ENCODE data around the gene TEPSIN.

Gene TEPSIN

DNA sequence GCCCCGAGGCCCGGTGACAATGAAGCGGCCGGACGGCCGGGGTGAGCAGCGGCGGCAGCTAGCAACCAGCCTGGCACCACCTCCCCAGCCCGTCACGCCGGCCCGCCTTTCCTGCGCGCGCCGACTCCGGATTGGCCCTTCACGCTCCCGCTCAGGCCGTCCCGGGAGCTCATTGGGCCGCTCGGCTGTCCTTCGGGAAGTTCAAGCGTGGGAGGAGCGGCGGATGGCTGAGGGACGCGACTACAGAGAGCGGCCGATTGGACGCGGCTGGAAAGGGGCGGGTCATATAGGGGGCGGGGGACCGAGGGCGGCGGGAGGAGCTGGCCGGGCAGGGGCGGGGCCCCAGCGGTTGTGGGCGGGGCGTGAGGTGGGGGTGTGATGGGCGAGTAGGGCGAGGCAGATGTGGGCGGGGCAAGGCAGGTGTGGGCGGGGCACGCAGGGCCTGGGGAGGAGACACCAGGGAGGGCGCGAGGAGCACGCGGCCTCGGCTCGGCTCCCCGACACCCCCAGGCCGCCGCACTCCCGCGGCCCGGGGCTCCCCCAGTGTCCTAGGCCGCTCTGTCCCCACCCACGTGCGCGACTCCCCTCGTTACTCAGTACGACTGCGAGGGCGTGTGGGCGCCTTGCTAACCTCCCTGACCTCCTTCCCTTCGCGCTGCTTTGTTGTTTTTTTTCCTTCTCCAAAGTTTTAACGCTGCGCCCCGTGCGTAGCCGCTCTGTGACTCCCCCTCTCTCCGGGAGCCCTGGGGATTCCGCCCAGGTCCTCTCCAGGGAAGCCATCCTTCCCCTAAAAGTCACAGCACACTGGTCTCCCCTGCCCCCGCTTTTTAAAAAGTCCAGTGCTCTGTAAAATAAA is 15.7 kb downstream of the TEPSIN start, which contains the start of gene CEP131:
CEP131 (minus strand) TSS at position 60 of the 856 bp plus-strand sequence. CDS start 2,909 bp downstream, outside the sequence.
- FAIRE-seq = peak; percentile 96

DNA sequence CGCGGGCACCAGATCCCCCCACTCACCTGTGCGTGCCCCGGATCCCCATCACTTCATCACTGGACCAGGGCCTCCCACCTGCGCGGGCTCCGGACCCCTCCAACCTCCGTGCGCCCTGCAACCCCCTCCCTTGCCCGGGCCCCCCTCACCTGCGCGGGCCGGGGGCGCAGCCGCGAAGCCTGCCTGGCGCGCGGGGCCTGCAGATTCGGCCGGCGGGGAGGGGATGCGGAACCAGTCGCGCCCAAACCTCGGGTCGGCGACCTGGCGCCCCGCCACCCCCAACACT is 16.3 kb downstream of the TEPSIN start:
- DNase-seq (ENCODE audit: insufficient read length, low spot score) (no peak), FAIRE-seq (no peak)

More for the DNA sequence above, 15.7 kb downstream of the TEPSIN start, which contains the start of gene CEP131:
- peak; percentile 99 for DNase-seq (ENCODE audit: insufficient read length, low spot score)

DNA sequence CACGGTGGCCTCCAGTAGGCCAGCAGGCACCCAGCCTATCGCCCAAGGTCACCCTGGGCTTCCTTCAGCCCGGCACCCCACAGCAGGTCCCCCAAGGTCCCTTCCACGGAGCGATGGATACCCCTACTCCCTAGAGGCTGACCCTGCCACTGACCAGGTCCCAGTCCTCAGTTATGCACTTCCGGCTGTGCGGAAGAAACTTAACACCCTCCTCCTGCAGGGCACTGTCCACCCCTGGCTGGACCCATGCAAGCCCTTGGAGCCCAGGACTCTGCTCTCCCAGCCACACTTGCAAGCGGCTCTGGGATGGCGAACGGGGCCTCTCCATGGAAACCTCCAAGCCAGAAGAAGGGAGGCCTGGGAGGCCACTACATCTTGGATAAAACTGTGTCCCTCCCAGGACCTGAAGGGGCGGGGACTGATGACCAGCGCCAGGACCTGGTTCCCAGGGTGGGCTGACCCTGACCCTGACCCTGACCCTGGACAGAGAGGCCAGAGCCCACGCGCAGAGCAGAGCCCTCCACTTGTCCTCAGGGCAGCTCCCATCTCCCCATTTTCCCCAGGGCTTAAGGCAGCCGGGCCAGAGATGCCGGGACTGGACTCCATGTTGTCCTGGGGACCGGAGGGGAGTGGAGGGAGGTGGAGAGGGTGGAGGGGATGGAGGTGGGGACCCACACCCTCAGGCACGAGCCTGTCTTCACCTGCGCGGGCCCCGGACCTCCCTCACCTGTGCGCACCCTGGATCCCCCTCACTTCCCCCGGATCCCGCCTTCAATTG is 16.8 kb downstream of the TEPSIN start:
- no peak for FAIRE-seq
- DNase-seq (ENCODE audit: insufficient read length, low spot score) = no peak

DNA sequence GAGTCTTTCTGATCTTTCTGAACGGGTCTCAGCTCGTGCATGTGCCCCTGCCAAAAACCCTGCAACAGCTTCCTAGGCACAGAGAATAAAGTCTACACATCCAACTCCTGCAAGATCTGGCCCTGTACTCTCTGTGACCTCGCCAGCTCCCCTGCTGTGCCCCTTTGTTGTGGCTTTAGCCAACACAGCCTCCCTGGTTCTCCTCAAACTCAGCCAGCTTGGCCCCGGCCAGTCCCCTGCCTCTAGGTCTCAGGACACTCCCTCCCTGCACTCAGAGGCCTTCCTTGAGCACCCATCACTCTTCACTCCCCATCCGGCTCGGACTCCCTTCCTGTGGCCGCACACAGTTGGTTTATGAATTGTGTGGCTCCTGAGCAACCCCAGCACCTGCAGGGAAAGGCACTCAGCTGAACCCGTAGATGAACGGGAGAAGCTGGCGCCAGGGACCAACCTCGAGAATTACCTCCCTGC is 17.4 kb downstream of the TEPSIN start:
- FAIRE-seq = no peak
- DNase-seq (ENCODE audit: insufficient read length, low spot score) = no peak

DNA sequence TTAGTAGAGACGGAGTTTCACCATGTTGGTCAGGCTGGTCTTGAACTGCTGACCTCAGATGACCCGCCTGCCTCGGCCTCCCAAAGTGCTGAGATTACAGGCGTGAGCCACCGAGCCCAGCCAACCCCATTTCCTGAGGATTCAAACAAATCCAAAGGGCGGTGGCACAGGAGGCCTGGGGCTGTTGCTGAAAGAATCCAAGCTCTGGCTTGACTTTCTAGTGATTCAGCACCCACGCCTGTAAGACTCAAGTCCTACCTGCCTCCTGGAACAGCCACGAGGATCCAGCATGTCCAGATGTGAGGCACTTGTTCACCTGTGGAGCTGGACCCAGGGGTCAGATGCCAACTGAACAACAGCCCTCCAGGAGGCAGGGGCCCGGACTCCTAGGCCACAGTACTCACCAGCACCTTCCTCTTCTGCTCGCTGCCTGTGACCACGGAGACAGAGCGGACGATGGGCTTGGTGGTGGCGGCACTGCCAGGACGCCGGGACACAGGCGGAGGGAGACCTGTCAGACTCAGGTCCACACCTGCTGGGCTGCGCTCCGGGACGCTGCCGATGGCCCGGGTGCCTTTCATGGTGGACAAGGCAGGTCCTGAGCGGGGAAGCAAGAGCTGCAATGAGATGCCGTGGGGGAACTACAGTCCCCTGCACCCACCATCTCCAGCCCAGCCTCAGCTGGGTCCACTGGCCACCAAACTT is 19.2 kb downstream of the TEPSIN start:
- DNase-seq (ENCODE audit: insufficient read length, low spot score) = no peak
- no peak for FAIRE-seq

DNA sequence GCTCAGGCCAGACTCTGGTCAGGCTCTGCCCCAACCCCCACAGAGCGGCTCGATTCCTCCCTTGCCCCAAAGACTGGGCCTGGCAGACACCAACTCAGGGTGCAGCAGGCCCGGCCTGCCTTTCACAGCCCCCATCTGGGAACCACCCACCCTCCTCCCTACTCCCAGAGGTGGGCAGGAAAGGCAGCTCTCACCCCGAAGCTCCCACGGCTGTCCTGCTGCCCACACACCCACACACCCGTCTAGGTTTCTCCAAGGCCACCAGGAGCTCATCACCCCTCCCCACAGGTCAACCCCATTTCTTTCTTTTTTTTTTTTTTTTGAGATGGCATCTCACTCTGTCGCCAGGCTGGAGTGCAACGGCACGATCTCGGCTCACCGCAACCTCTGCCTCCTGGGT is 19.9 kb downstream of the TEPSIN start:
- FAIRE-seq = no peak

DNA sequence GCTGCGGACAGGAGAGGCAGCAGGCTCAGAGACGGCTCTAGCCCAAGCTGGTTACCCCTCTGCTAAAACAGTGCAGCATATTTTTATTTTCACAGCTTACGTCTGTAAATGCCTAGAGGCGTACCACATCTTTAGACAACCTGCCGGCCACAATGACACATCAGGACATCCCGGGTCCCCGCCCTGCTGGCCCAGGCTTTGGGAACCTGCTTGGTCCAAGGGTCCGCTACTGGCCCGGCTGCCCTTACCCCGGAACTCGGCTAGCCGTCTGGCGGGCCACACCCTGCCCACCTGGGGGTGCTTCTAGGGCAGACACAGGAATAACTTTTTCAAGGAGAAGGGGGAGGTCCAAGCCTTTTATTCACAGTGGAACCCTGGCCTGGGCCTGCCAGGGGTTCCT is 20.4 kb downstream of the TEPSIN start:
- FAIRE-seq (no peak), DNase-seq (ENCODE audit: insufficient read length, low spot score) (no peak)

More for the DNA sequence above, 19.9 kb downstream of the TEPSIN start:
- DNase-seq (ENCODE audit: insufficient read length, low spot score) = no peak

DNA sequence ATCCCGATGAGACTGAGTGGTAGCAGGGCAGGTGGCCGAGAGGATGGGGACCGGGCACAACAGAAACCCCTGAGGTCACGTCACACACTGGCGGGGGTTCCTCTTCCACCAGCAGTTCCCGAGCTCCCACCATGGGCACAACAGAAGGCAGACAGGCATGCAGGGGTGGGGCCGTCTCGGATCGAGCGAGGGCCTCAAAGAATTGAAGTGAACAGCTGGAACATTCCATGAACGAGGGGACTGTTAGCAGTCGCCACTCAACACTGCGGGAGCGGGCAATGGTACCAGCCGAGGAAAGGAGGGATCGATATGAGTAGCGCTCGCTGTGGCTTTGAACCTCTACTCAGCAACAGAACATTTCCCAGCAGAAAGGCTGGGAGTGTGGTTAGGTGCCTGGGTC is 21.4 kb downstream of the TEPSIN start:
- DNase-seq (ENCODE audit: insufficient read length, low spot score) (no peak), FAIRE-seq (no peak)

DNA sequence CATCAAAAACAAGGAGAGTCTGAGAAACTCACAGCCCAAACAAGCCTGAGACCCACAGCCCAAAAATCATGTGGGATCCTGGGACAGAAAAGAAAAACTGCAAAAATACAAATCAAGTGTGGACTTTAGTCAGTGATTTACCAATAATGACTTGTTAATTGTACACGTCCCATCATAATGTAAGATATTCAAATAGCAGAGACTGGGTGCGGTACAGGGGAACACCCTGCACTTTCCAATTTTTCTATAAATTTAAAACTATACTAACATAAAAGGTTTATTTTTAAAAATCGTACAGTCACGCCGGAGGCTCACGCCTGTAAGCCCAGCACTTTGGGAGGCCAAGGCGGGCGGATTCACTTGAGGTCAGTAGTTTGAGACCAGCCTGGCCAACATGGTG is 24.9 kb downstream of the TEPSIN start:
- DNase-seq (ENCODE audit: insufficient read length, low spot score) (no peak), FAIRE-seq (no peak)

DNA sequence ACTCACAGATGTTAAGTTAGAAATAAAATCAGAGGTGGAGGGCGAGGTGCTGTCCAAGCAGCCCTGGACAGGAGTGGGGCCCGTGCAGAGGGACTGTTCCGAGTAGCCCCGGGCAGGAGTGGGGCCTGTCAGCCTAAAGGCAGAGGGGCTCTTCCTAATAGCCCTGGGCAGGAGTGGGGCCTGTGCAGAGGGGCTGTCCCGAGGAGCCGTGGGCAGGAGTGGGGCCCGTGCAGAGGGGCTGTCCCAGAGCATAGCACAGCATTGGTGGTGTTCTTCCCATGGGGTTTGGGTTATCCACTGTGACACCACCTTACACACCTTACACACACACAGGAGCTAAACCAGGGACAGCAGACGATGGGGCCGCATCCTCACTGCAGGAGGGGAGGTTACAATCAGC is 26.5 kb downstream of the TEPSIN start:
- no peak for FAIRE-seq
- DNase-seq (ENCODE audit: insufficient read length, low spot score) = no peak

DNA sequence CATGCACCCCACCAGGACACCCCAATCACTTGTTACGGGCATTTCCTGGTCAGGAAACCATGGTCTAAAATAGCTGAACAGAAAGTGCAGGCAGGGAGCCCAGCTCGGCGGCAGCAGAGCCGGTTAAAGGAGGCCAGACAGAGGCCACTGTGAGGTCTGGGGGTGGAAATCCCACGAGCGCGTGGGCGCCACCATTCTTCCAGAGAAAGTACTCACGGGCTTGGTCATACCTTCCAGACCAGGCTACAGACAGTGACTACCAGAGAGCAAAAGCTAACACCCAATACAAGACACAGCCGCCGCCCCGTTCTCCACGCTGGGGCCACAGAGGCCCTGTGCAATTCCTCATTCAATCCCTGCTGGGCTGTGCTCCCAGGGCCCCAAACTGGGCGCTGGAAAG is 28.0 kb downstream of the TEPSIN start:
- FAIRE-seq = no peak
- DNase-seq (ENCODE audit: insufficient read length, low spot score) = no peak

DNA sequence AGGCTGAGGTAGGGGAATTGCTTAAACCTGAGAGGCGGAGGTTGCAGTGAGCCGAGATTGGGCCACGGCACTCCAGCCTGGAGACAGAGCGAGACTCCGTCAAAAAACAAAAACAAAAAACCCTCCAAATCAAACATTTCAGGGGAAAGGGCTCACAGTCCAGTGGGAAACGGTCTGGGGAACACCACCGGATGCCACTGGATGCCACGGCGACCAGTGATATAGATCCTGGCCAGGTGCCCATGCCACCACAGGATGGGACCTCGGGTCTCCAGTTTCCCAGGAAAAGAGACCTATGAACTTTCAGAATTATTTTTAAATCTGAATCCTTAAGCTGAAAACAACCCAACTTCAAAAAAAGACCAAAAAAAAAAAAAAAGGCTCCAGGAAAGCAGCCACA is 28.4 kb downstream of the TEPSIN start:
- DNase-seq (ENCODE audit: insufficient read length, low spot score) (no peak), FAIRE-seq (no peak)

DNA sequence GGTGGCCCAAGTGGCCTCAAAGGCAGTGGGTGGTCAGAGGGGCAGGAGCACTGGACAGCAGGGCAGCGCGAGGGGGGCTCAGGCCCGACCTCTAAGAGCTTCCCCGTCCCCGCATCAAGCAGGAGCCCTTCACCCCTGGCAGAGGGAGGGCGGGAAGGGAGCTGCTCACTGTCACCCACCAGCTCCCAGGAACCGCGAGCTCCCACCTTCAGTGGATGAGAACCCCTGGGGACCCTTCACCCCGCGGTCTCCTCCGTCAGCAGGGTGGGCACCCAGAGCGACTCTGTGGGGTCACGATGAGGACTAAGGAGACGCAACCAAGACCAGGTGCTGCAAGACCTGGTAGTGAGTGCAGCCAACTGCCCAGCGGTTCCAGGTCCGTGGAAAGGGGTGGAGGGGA is 29.7 kb downstream of the TEPSIN start:
- FAIRE-seq (no peak), DNase-seq (ENCODE audit: insufficient read length, low spot score) (no peak)

DNA sequence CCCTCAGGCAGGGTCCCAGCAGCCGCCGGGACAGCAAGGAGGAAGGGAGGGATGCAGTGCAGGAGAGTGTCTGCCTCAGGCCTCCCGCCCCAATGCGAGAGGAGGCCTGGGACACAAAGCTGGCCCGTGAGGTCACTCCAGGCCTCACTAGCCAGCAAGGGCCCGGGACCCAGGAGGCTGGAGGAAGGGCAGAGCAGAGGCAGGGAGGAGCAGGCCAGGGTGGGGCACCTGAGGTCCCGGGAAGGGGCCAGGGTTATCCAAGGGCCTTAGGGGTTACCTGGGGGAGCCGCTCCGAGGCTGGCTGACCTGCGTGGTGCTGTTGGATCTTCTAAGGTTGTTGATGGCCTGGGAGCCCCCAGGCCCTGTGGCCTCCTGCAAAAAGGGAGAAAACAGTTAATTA is 30.2 kb downstream of the TEPSIN start:
- FAIRE-seq (no peak), DNase-seq (ENCODE audit: insufficient read length, low spot score) (no peak)

DNA sequence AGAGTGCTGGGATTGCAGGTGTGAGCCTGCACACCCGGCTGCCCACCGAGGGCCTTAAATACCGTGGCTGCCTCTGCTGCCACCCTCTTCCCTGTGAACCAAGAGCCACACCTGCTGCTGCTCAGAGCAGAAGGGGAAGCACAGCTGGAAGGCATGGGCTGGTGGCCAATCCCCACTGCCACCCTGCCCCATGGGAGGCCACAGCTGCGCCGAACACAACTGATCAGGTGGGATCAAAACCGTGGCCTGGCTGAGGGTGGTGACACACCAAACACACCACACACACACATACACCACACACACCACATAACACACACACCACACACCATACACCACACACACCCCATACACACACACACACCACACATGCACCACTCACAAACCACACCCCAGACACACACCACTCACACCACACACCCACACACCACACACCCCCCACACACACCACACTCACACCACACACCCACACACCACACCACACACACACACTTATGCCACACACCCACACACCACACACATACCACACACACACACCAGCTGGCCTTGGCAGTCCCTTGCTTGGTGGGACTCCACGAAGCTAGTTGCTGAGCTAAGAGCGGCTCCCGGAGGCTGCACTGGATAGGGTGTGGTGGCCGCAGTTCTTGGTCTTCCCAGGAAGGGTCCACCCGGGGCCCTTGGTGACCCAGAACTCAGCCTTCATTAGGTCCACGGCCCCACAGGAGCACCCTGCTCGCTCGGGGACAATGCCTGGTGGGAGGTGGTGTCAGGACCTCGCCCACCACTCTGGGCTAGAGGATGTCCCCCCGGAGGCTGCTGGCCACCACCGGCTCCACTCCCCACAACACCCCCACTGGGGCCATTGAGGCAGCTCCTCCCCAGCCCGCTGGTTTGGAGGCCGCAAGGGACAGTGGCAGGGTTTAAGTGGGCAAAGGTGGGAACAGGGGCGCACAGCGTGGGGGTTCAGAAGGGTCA is 31.0 kb downstream of the TEPSIN start:
- no peak for DNase-seq (ENCODE audit: insufficient read length, low spot score)
- peak; percentile 98 for FAIRE-seq

DNA sequence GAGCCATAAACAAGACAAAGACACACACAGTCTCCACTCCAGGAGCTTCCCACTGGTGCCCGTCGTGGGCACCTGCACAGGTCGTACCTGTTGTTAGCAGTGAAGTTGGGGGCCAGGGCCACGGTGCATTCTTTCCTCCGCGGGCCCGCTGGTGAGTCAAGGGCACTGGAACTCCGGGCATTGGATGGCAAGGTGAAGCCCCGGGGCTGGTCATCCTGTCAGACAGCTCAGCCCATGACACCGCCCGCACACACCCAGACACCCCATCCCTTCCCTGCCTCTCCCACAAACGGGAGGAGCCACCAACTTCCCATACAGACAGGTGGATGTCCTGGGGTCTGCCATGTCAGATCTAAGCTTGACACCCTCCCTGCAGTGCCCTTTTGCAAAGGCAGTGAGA is 32.2 kb downstream of the TEPSIN start:
- no peak for FAIRE-seq
- DNase-seq (ENCODE audit: insufficient read length, low spot score) = no peak

DNA sequence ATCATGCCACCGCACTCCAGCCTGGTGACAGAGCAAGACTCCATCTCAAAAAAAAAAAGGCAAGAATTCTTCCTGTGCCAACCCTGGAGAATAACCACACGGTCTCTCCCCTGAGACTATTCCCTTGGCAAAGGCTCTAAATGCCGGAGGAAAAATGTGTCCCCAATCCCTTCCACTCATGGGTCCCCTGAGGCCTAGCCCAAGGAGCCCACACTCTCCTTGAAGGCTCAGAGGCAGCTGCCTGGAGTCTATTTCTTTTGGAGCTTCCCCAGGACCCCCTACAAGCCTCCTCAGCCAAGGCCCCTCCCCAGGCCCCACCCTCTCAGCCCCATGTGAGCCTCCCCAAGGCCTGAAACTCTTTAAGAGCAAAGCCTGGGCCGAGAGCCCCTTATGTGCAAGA is 32.7 kb downstream of the TEPSIN start:
- FAIRE-seq = no peak
- no peak for DNase-seq (ENCODE audit: insufficient read length, low spot score)

DNA sequence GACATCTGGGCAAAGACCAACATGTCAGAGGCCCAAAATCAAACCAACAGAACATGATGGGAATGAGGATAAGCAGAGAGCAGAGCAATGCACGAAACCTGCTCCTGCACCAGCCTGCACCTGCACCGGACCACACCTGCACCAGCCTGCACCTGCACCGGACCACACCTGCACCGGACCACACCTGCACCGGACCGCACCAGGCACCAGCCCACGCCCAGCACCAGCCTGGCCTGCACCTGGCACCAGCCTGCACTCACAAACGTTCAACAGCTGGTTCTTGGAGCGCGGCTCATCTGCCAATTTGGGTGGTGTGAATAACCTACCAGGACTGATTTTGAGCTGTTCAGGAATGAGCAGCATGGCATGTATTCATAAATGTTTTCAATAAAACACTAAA is 34.3 kb downstream of the TEPSIN start:
- FAIRE-seq = no peak
- no peak for DNase-seq (ENCODE audit: insufficient read length, low spot score)

DNA sequence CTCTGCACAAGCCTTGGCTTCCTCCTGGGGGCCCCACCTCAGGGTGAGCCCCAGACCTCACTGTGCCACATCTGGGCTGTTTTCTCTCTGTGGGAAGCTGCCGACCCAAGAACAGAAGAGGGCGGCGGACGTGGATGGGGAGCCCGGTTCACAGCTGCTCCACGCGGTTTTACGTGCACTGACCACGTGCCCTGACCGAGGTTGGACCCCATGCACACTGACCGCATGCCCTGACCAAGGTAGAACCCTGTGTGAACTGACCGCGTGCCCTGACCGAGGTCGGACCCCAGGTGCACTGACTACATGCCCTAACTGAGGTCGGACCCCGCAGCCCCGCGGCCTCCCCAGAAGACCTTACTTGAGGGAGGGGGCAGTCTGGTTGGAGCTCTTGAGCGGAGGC is 35.7 kb downstream of the TEPSIN start:
- no peak for FAIRE-seq

DNA sequence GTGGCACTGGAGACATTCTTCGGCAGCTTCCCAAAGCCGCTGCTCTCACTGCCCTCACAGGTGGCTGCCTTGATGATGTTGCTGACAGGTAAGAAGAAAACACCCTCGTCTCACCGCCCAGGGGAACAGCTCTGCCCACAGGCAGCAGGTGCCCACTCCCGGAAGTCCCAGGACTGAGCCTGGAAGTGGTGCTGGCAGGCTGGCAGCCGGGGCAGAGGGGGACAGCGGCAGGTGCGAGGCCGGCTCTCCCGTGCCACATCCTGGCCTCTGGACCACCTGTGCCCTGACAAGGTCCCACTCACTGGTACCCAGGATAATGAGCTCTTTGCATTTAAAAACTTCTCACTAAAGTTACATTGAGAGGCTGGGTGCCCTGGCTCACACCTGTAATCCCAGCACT is 36.5 kb downstream of the TEPSIN start:
- DNase-seq (ENCODE audit: insufficient read length, low spot score) = no peak
- FAIRE-seq = no peak

More for the DNA sequence above, 35.7 kb downstream of the TEPSIN start:
- no peak for DNase-seq (ENCODE audit: insufficient read length, low spot score)

All from HTR-8/SVneo (cell line).